NOMO-1 treated with DMSO at 0.1 percent for 48 hours (cell line): ENCODE data around the gene DBI.
"Not testable (repeated sequence)": the region's sequence is repeated elsewhere in the genome, so short reads cannot be mapped to it uniquely, and the experiment has no call there.

ENCODE experiments used
- DNase-seq: peaks from one replicate; lab custom pipeline; 2025; ENCODE audit not compliant: unreplicated experiment; lab: John Stamatoyannopoulos, UW

Gene DBI

GRCh38 chr2:119364798-119365197, 2.0 kb upstream of the DBI start:
- no peak for DNase-seq

- no peak for DNase-seq
These were observed 1.3 kb upstream of the DBI start for GRCh38 chr2:119365436-119365835.

- peak; percentile 55 for DNase-seq
These were observed 572 bp upstream of the DBI start for GRCh38 chr2:119366161-119366648.

GRCh38 chr2:119367472-119368099, 809 bp downstream of the DBI start:
- DNase-seq: peak; percentile 42

- DNase-seq: no peak
These were observed 3.1 kb downstream of the DBI start for GRCh38 chr2:119369845-119370244.

GRCh38 chr2:119371111-119371510, 4.3 kb downstream of the DBI start:
- no peak for DNase-seq

GRCh38 chr2:119372778-119373568, 6.2 kb downstream of the DBI start:
- no peak for DNase-seq

- not testable (repeated sequence) for DNase-seq
These were observed 7.3 kb downstream of the DBI start for GRCh38 chr2:119373907-119374745.

GRCh38 chr2:119376406-119376805, 9.6 kb downstream of the DBI start:
- not testable (repeated sequence) for DNase-seq

- no peak for DNase-seq
These were observed 10.0 kb downstream of the DBI start for GRCh38 chr2:119376810-119377209.

GRCh38 chr2:119377294-119377992, 10.7 kb downstream of the DBI start:
- peak; percentile 39 for DNase-seq

- no peak for DNase-seq
These were observed 11.2 kb downstream of the DBI start for GRCh38 chr2:119377993-119378345.

GRCh38 chr2:119378566-119378965, 11.8 kb downstream of the DBI start:
- DNase-seq: no peak

GRCh38 chr2:119383410-119384140, 16.8 kb downstream of the DBI start:
- no peak for DNase-seq

- DNase-seq: no peak
These were observed 18.2 kb downstream of the DBI start for GRCh38 chr2:119384971-119385370.

GRCh38 chr2:119385466-119385865, 18.7 kb downstream of the DBI start:
- no peak for DNase-seq

- DNase-seq: peak; percentile 53
These were observed 20.8 kb downstream of the DBI start for GRCh38 chr2:119387381-119388129.

- no peak for DNase-seq
These were observed 23.0 kb downstream of the DBI start for GRCh38 chr2:119389615-119390306.
